Smooth muscle cell (in vitro differentiated cells): ENCODE results near the gene SPAG16. TPM values are rescaled to one million over a fixed set of nuclear protein-coding genes. Genes with fewer than 3 reads are reported as not detected.

Experiments used
- DNase-seq: peaks from one replicate; lab custom pipeline; 2025; ENCODE audit not compliant: unreplicated experiment; lab: John Stamatoyannopoulos, UW
- H2AFZ ChIP-seq: fragments of 200-600 bp; sonication (generic); 2 replicates; pipeline ENCODE4 v1.6.0; 2016; ENCODE audit warnings: antibody characterized with exemption, low read depth, mild to moderate bottlenecking
- H3F3A ChIP-seq: fragments of 200-600 bp; sonication (generic); 2 replicates; pipeline ENCODE4 v1.6.0; 2017; ENCODE audit warnings: antibody characterized with exemption, low read depth
- H3K27ac ChIP-seq: fragments of 200-600 bp; sonication (generic); 2 replicates; pipeline ENCODE4 v1.5.1; 2016; ENCODE audit warnings: low read depth, mild to moderate bottlenecking
- H3K27me3 ChIP-seq: fragments of 200-600 bp; sonication (generic); 2 replicates; pipeline ENCODE4 v1.6.1; 2016; ENCODE audit warnings: low read depth, mild to moderate bottlenecking
- H3K36me3 ChIP-seq: fragments of 200-600 bp; sonication (generic); 2 replicates; pipeline ENCODE4 v1.5.1; 2016; ENCODE audit warnings: low read depth
- H3K4me1 ChIP-seq: fragments of 200-600 bp; sonication (generic); 2 replicates; pipeline ENCODE4 v1.5.1; 2016; ENCODE audit warnings: low read depth
- H3K4me2 ChIP-seq: fragments of 200-600 bp; sonication (generic); 2 replicates; pipeline ENCODE4 v1.6.0; 2016; ENCODE audit warnings: mild to moderate bottlenecking
- H3K4me3 ChIP-seq: fragments of 200-600 bp; sonication (generic); 2 replicates; pipeline ENCODE4 v1.5.1; 2016; ENCODE audit warnings: mild to moderate bottlenecking
- H3K79me2 ChIP-seq: fragments of 200-600 bp; sonication (generic); 2 replicates; pipeline ENCODE4 v1.6.0; 2016; ENCODE audit warnings: low read depth, mild to moderate bottlenecking
- H3K9ac ChIP-seq: fragments of 200-600 bp; sonication (generic); 2 replicates; pipeline ENCODE4 v1.6.0; 2016; ENCODE audit warnings: low read depth
- H3K9me3 ChIP-seq: fragments of 200-600 bp; sonication (generic); replicated peaks from 2 replicates; pipeline ENCODE4 v1.5.1; 2016; ENCODE audit warnings: low read depth
- H4K20me1 ChIP-seq: fragments of 200-600 bp; sonication (generic); 2 replicates; pipeline ENCODE4 v1.6.0; 2016; ENCODE audit warnings: low read depth
- CTCF ChIP-seq: fragments of 200-600 bp; sonication (generic); IDR thresholded peaks from 2 replicates; pipeline ENCODE4 v1.5.1; 2017; ENCODE audit warnings: borderline replicate concordance, mild to moderate bottlenecking, antibody characterized with exemption; ENCODE audit not compliant: insufficient read depth, poor library complexity, severe bottlenecking
- WGBS: methylation state at CpG from one replicate; pipeline ENCODE4 v1.1.7; 2016; ENCODE audit warnings: low lambda C conversion rate; 5-methylcytosine and 5-hydroxymethylcytosine counted together
- polyA plus RNA-seq: library from polyadenylated mRNA; unstranded; fragments of >200 nt; fragmentation: Nextera tagmentation; extraction: Ambion mirVana; gene quantifications from 2 replicates; pipeline ENCODE4 v1.2.1, GENCODE V29; 2016
- total RNA-seq: library from RNA; depleted of rRNA; stranded (reverse); fragments of >200 nt; gene quantifications from 2 replicates; pipeline ENCODE4 v1.2.3, GENCODE V29; 2014

Gene SPAG16
- total and polyA plus RNA-seq, 2 experiments from 2014 or later: 32.1 to 40.6 TPM

GRCh38 chr2:214261683-214262082 is 977.4 kb downstream of the SPAG16 start:
- Histone ChIP-seq H3K4me2 (no peak overlapping the region), H3K27me3 (no peaks in the 10 kb centered on the region), H3K36me3 (no peaks in the 10 kb centered on the region), H3F3A (no peaks in the 10 kb centered on the region), H3K79me2 (no peaks in the 10 kb centered on the region), H3K4me1 (peaks cover 3% of the 10 kb centered on the region), H3K27ac (no peak overlapping the region), H3K9ac (no peak overlapping the region), H3K9me3 (no peaks in the 10 kb centered on the region), H4K20me1 (no peaks in the 10 kb centered on the region), H3K4me3 (no peak overlapping the region), H2AFZ (no peak overlapping the region)
- DNase-seq: no peak
- TF ChIP-seq CTCF: no peak
- 92% methylated on average over 1 of the region's 1 CpG for WGBS

GRCh38 chr2:214264171-214264570 is 979.9 kb downstream of the SPAG16 start:
- H2AFZ ChIP-seq: no peak overlapping the region
- 85% methylated on average over 1 of the region's 1 CpG for WGBS
- H3K27ac ChIP-seq: no peak overlapping the region
- no peaks in the 10 kb centered on the region for H3K79me2 ChIP-seq
- no peaks in the 10 kb centered on the region for H4K20me1 ChIP-seq
- H3K4me1 ChIP-seq: peaks cover 3% of the 10 kb centered on the region
- H3K9ac ChIP-seq: no peak overlapping the region
- H3K4me3 ChIP-seq: no peak overlapping the region
- peaks cover 3% of the 10 kb centered on the region for H3K9me3 ChIP-seq
- H3K4me2 ChIP-seq: no peak overlapping the region
- no peaks in the 10 kb centered on the region for H3F3A ChIP-seq
- TF ChIP-seq CTCF: no peak
- no peak for DNase-seq
- H3K36me3 ChIP-seq: no peaks in the 10 kb centered on the region
- no peaks in the 10 kb centered on the region for H3K27me3 ChIP-seq

GRCh38 chr2:214265991-214266489 is 981.8 kb downstream of the SPAG16 start:
- no peak overlapping the region for H3K4me3 ChIP-seq
- H3K9me3 ChIP-seq: peaks cover 3% of the 10 kb centered on the region
- no peaks in the 10 kb centered on the region for H3F3A ChIP-seq
- 74% methylated on average over 3 of the region's 3 CpGs for WGBS
- H3K4me1 ChIP-seq: peaks cover 3% of the 10 kb centered on the region
- H3K4me2 ChIP-seq: no peak overlapping the region
- no peak for TF ChIP-seq CTCF
- H3K27me3 ChIP-seq: no peaks in the 10 kb centered on the region
- H4K20me1 ChIP-seq: no peaks in the 10 kb centered on the region
- H3K27ac ChIP-seq: no peak overlapping the region
- DNase-seq: no peak
- H3K79me2 ChIP-seq: no peaks in the 10 kb centered on the region
- H3K36me3 ChIP-seq: no peaks in the 10 kb centered on the region
- no peak overlapping the region for H2AFZ ChIP-seq
- H3K9ac ChIP-seq: no peak overlapping the region

- Histone ChIP-seq H4K20me1 (no peaks in the 10 kb centered on the region), H3K9ac (no peak overlapping the region), H3K4me1 (no peaks in the 10 kb centered on the region), H3K27ac (no peak overlapping the region), H3F3A (no peaks in the 10 kb centered on the region), H3K36me3 (no peaks in the 10 kb centered on the region), H2AFZ (no peak overlapping the region), H3K79me2 (no peaks in the 10 kb centered on the region), H3K4me3 (no peak overlapping the region), H3K27me3 (no peaks in the 10 kb centered on the region), H3K4me2 (no peak overlapping the region), H3K9me3 (no peaks in the 10 kb centered on the region)
- no peak for TF ChIP-seq CTCF
- no peak for DNase-seq
- 86% methylated on average over 9 of the region's 9 CpGs for WGBS
Observed at GRCh38 chr2:214277880-214278279, 993.6 kb downstream of the SPAG16 start.
